ENCODE results near the gene C1orf159.
"Not testable (repeated sequence)": the region's sequence is repeated elsewhere in the genome, so short reads cannot be mapped to it uniquely, and the experiment has no call there.

The C1orf159 gene

GRCh38 chr1:1156140-1157032, 40.5 kb upstream of the C1orf159 start:
- intact Hi-C loops (cut with micrococcal nuclease) = no loop called here
- Mint-ChIP-seq H3K4me1 (ENCODE audit: low read depth) (no peaks in the 10 kb centered on the region), H3K4me3 (no peak overlapping the region), H3K9me3 (peaks cover 21% of the 10 kb centered on the region), H3K36me3 (ENCODE audit: low read depth) (no peaks in the 10 kb centered on the region), H3K27ac (peak overlapping the region; percentile 86), H3K27me3 (peaks cover 4% of the 10 kb centered on the region)

- intact Hi-C loops (cut with micrococcal nuclease) = no loop called here
- peaks cover 21% of the 10 kb centered on the region for H3K9me3 Mint-ChIP-seq
- no peaks in the 10 kb centered on the region for H3K27me3 Mint-ChIP-seq
- H3K4me1 Mint-ChIP-seq (ENCODE audit: low read depth) = no peaks in the 10 kb centered on the region
- H3K36me3 Mint-ChIP-seq (ENCODE audit: low read depth) = no peaks in the 10 kb centered on the region
- no peak overlapping the region for H3K27ac Mint-ChIP-seq
- H3K4me3 Mint-ChIP-seq = no peak overlapping the region
Observed at GRCh38 chr1:1155258-1155657, 39.4 kb upstream of the C1orf159 start.

GRCh38 chr1:1153874-1154273, 38.0 kb upstream of the C1orf159 start:
- no peaks in the 10 kb centered on the region for H3K4me1 Mint-ChIP-seq (ENCODE audit: low read depth)
- no peak overlapping the region for H3K27ac Mint-ChIP-seq
- H3K4me3 Mint-ChIP-seq = no peak overlapping the region
- intact Hi-C loops (cut with micrococcal nuclease) = no loop called here
- H3K27me3 Mint-ChIP-seq = no peaks in the 10 kb centered on the region
- peaks cover 21% of the 10 kb centered on the region for H3K9me3 Mint-ChIP-seq
- no peaks in the 10 kb centered on the region for H3K36me3 Mint-ChIP-seq (ENCODE audit: low read depth)

- H3K27me3 Mint-ChIP-seq; H3K4me1 Mint-ChIP-seq (ENCODE audit: low read depth); H3K27ac Mint-ChIP-seq; H3K36me3 Mint-ChIP-seq (ENCODE audit: low read depth); intact Hi-C loops (cut with micrococcal nuclease); H3K4me3 Mint-ChIP-seq: not testable (repeated sequence)
- peaks cover 21% of the 10 kb centered on the region for H3K9me3 Mint-ChIP-seq
Observed at GRCh38 chr1:1153215-1153614, 37.3 kb upstream of the C1orf159 start.

GRCh38 chr1:1152431-1152830, 36.5 kb upstream of the C1orf159 start:
- H3K36me3 Mint-ChIP-seq (ENCODE audit: low read depth); H3K27me3 Mint-ChIP-seq: not testable (repeated sequence)
- peaks cover 21% of the 10 kb centered on the region for H3K9me3 Mint-ChIP-seq

GRCh38 chr1:1151306-1151705, 35.4 kb upstream of the C1orf159 start:
- Mint-ChIP-seq H3K4me1 (ENCODE audit: low read depth) (no peaks in the 10 kb centered on the region), H3K9me3 (peaks cover 21% of the 10 kb centered on the region), H3K27ac (no peak overlapping the region), H3K27me3 (peaks cover 4% of the 10 kb centered on the region), H3K36me3 (ENCODE audit: low read depth) (no peaks in the 10 kb centered on the region), H3K4me3 (no peak overlapping the region)
- intact Hi-C loops (cut with micrococcal nuclease) = no loop called here

More at GRCh38 chr1:1152431-1152830, 36.5 kb upstream of the C1orf159 start:
- intact Hi-C loops (cut with micrococcal nuclease); H3K4me1 Mint-ChIP-seq (ENCODE audit: low read depth); H3K27ac Mint-ChIP-seq; H3K4me3 Mint-ChIP-seq: not testable (repeated sequence)

- H3K27ac Mint-ChIP-seq = no peak overlapping the region
- H3K4me1 Mint-ChIP-seq (ENCODE audit: low read depth) = no peaks in the 10 kb centered on the region
- intact Hi-C loops (cut with micrococcal nuclease) = no loop called here
- no peak overlapping the region for H3K4me3 Mint-ChIP-seq
- H3K9me3 Mint-ChIP-seq = peaks cover 21% of the 10 kb centered on the region
- H3K27me3 Mint-ChIP-seq = peaks cover 4% of the 10 kb centered on the region
- H3K36me3 Mint-ChIP-seq (ENCODE audit: low read depth) = no peaks in the 10 kb centered on the region
Observed at GRCh38 chr1:1150100-1150499, 34.2 kb upstream of the C1orf159 start.

- H3K9me3 Mint-ChIP-seq = peaks cover 21% of the 10 kb centered on the region
- H3K27me3 Mint-ChIP-seq = peaks cover 6% of the 10 kb centered on the region
- no peak overlapping the region for H3K4me3 Mint-ChIP-seq
- H3K27ac Mint-ChIP-seq = no peak overlapping the region
- intact Hi-C loops (cut with micrococcal nuclease) = no loop called here
- peaks cover under 1% of the 10 kb centered on the region for H3K4me1 Mint-ChIP-seq (ENCODE audit: low read depth)
- no peaks in the 10 kb centered on the region for H3K36me3 Mint-ChIP-seq (ENCODE audit: low read depth)
Observed at GRCh38 chr1:1149416-1149815, 33.5 kb upstream of the C1orf159 start.

GRCh38 chr1:1148569-1148968, 32.7 kb upstream of the C1orf159 start:
- intact Hi-C loops (cut with micrococcal nuclease) = no loop called here
- Mint-ChIP-seq H3K4me3 (no peak overlapping the region), H3K4me1 (ENCODE audit: low read depth) (peaks cover 8% of the 10 kb centered on the region), H3K27ac (no peak overlapping the region), H3K27me3 (peaks cover 11% of the 10 kb centered on the region), H3K36me3 (ENCODE audit: low read depth) (no peaks in the 10 kb centered on the region), H3K9me3 (peaks cover 16% of the 10 kb centered on the region)

GRCh38 chr1:1148061-1148460, 32.2 kb upstream of the C1orf159 start:
- H3K9me3 Mint-ChIP-seq = peaks cover 11% of the 10 kb centered on the region
- no peaks in the 10 kb centered on the region for H3K36me3 Mint-ChIP-seq (ENCODE audit: low read depth)
- intact Hi-C loops (cut with micrococcal nuclease) = no loop called here
- H3K27ac Mint-ChIP-seq = no peak overlapping the region
- H3K27me3 Mint-ChIP-seq = peaks cover 12% of the 10 kb centered on the region
- H3K4me1 Mint-ChIP-seq (ENCODE audit: low read depth) = peaks cover 8% of the 10 kb centered on the region
- no peak overlapping the region for H3K4me3 Mint-ChIP-seq

- Mint-ChIP-seq H3K27ac (no peak overlapping the region), H3K9me3 (no peaks in the 10 kb centered on the region), H3K4me3 (no peak overlapping the region), H3K36me3 (ENCODE audit: low read depth) (no peaks in the 10 kb centered on the region), H3K27me3 (peaks cover 17% of the 10 kb centered on the region), H3K4me1 (ENCODE audit: low read depth) (peaks cover 8% of the 10 kb centered on the region)
- intact Hi-C loops (cut with micrococcal nuclease) = no loop called here
Observed at GRCh38 chr1:1146596-1146995, 30.7 kb upstream of the C1orf159 start.

- H3K36me3 Mint-ChIP-seq (ENCODE audit: low read depth) = no peaks in the 10 kb centered on the region
- no peak overlapping the region for H3K4me3 Mint-ChIP-seq
- intact Hi-C loops (cut with micrococcal nuclease) = no loop called here
- H3K27ac Mint-ChIP-seq = no peak overlapping the region
- H3K27me3 Mint-ChIP-seq = peaks cover 18% of the 10 kb centered on the region
- no peaks in the 10 kb centered on the region for H3K9me3 Mint-ChIP-seq
- peaks cover 8% of the 10 kb centered on the region for H3K4me1 Mint-ChIP-seq (ENCODE audit: low read depth)
Observed at GRCh38 chr1:1146026-1146425, 30.1 kb upstream of the C1orf159 start.

- H3K4me3 Mint-ChIP-seq = no peak overlapping the region
- peaks cover 8% of the 10 kb centered on the region for H3K4me1 Mint-ChIP-seq (ENCODE audit: low read depth)
- intact Hi-C loops (cut with micrococcal nuclease) = no loop called here
- H3K27ac Mint-ChIP-seq = no peak overlapping the region
- no peaks in the 10 kb centered on the region for H3K36me3 Mint-ChIP-seq (ENCODE audit: low read depth)
- H3K27me3 Mint-ChIP-seq = peaks cover 18% of the 10 kb centered on the region
- H3K9me3 Mint-ChIP-seq = no peaks in the 10 kb centered on the region
Observed at GRCh38 chr1:1145547-1145914, 29.6 kb upstream of the C1orf159 start.

- peaks cover 18% of the 10 kb centered on the region for H3K27me3 Mint-ChIP-seq
- H3K4me3 Mint-ChIP-seq = no peak overlapping the region
- H3K4me1 Mint-ChIP-seq (ENCODE audit: low read depth) = peaks cover 8% of the 10 kb centered on the region
- H3K27ac Mint-ChIP-seq = no peak overlapping the region
- intact Hi-C loops (cut with micrococcal nuclease) = no loop called here
- no peaks in the 10 kb centered on the region for H3K36me3 Mint-ChIP-seq (ENCODE audit: low read depth)
- no peaks in the 10 kb centered on the region for H3K9me3 Mint-ChIP-seq
Observed at GRCh38 chr1:1144843-1145546, 29.1 kb upstream of the C1orf159 start.
